HL-60 (cell line): ENCODE measurements around the gene TFR2.
A peak's percentile ranks its signal among the peaks of the same experiment; 100 is the strongest.

Source experiments
- DNase-seq, 2 experiments: peaks; one replicate each; pipeline ENCODE4 v3.0.0-alpha.2; 2010 to 2020; ENCODE audit warnings: low read depth in 1 of 2, low spot score in 1 of 2
- H3K27ac ChIP-seq: fragments of 250-450 bp; sonication (Bioruptor Pico); replicated peaks from 2 replicates; pipeline ENCODE4 v1.5.1; 2020; ENCODE audit warnings: mild to moderate bottlenecking, moderate library complexity
- H3K27me3 ChIP-seq: fragments of 250-450 bp; sonication (Bioruptor Pico); 2 replicates; pipeline ENCODE4 v1.5.1; 2021; ENCODE audit warnings: mild to moderate bottlenecking, moderate library complexity; ENCODE audit not compliant: insufficient read depth, poor library complexity, severe bottlenecking
- H3K4me3 ChIP-seq: replicated peaks from 2 replicates; pipeline ENCODE4 v1.5.1; 2011; ENCODE audit warnings: mild to moderate bottlenecking, control low read depth, low read length; ENCODE audit not compliant: insufficient read depth
- GABPA ChIP-seq: IDR thresholded peaks from 2 replicates; pipeline ENCODE4 v1.6.1; 2012; ENCODE audit warnings: low read depth
- POLR2AphosphoS5 ChIP-seq: IDR thresholded peaks from 2 replicates; pipeline ENCODE4 v1.6.1; 2012; ENCODE audit warnings: low read depth
- SPI1 ChIP-seq: IDR thresholded peaks from 2 replicates; pipeline ENCODE4 v1.6.1; 2012; ENCODE audit warnings: low read depth, mild to moderate bottlenecking, borderline replicate concordance
- TF ChIP-seq, protein P1 (sequence below): IDR thresholded peaks from 2 replicates; pipeline ENCODE4 v1.6.1; 2012; ENCODE audit warnings: low read depth; ENCODE audit not compliant: insufficient replicate concordance
- TF ChIP-seq, protein P2 (sequence below): IDR thresholded peaks from one replicate; pipeline ENCODE4 v1.5.1; 2011; ENCODE audit warnings: low read length, control low read depth, inconsistent platforms; ENCODE audit not compliant: insufficient read depth

Gene TFR2

DNA sequence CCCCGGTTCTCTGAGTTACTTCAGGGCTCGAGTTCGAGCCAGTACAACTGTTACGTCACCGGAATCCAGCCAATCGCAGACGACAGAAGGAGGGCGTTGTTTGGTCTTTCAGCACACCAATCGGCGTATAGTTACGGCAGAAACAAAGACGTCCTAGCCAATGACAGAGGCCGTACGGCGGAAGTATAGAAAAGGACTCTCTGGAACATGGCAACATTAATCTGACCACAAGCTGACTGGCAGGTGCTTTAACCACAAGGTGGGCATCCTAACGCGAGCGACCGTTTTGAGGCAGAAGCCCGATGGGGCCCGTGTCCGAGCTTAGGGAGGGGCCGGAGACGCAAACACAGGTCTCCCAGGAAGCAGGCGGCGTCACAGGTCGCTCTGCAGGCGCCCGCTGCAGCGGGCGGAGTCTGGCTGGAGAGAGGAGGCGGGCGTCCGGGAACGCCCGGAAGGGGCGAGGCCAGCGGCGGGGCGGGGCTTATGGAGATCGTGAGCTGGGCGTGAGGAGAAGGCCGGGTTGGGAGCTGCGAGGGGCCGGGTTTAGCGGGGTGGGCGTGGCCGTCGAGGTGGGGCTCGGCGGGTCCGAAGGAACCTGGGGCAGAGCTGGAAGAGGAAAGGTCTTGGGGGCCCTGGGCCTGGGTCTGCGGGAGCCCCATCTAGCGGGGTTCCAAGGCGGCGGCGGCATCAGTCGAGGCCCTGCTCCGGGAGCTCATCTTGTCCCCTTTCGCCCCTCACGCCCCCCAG lies 29.2 kb downstream of the TFR2 start, which contains the start of gene MOSPD3:
Gene MOSPD3, plus strand, starts transcription at position 558 of the 747 bp plus-strand sequence. CDS start 252 bp downstream, outside the sequence.
- H3K27ac ChIP-seq, result peak within 1 kb of the TSS; percentile 93
- H3K4me3 ChIP-seq, result peak within 1 kb of the TSS; percentile 83
- TF ChIP-seq, protein P1, sequence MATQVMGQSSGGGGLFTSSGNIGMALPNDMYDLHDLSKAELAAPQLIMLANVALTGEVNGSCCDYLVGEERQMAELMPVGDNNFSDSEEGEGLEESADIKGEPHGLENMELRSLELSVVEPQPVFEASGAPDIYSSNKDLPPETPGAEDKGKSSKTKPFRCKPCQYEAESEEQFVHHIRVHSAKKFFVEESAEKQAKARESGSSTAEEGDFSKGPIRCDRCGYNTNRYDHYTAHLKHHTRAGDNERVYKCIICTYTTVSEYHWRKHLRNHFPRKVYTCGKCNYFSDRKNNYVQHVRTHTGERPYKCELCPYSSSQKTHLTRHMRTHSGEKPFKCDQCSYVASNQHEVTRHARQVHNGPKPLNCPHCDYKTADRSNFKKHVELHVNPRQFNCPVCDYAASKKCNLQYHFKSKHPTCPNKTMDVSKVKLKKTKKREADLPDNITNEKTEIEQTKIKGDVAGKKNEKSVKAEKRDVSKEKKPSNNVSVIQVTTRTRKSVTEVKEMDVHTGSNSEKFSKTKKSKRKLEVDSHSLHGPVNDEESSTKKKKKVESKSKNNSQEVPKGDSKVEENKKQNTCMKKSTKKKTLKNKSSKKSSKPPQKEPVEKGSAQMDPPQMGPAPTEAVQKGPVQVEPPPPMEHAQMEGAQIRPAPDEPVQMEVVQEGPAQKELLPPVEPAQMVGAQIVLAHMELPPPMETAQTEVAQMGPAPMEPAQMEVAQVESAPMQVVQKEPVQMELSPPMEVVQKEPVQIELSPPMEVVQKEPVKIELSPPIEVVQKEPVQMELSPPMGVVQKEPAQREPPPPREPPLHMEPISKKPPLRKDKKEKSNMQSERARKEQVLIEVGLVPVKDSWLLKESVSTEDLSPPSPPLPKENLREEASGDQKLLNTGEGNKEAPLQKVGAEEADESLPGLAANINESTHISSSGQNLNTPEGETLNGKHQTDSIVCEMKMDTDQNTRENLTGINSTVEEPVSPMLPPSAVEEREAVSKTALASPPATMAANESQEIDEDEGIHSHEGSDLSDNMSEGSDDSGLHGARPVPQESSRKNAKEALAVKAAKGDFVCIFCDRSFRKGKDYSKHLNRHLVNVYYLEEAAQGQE, result peak; percentile 25
- TF ChIP-seq, protein P2, sequence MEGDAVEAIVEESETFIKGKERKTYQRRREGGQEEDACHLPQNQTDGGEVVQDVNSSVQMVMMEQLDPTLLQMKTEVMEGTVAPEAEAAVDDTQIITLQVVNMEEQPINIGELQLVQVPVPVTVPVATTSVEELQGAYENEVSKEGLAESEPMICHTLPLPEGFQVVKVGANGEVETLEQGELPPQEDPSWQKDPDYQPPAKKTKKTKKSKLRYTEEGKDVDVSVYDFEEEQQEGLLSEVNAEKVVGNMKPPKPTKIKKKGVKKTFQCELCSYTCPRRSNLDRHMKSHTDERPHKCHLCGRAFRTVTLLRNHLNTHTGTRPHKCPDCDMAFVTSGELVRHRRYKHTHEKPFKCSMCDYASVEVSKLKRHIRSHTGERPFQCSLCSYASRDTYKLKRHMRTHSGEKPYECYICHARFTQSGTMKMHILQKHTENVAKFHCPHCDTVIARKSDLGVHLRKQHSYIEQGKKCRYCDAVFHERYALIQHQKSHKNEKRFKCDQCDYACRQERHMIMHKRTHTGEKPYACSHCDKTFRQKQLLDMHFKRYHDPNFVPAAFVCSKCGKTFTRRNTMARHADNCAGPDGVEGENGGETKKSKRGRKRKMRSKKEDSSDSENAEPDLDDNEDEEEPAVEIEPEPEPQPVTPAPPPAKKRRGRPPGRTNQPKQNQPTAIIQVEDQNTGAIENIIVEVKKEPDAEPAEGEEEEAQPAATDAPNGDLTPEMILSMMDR, result no peak
- TF ChIP-seq POLR2AphosphoS5, result peak; percentile 86
- TF ChIP-seq GABPA, result peak; percentile 36
- TF ChIP-seq SPI1, result no peak
- no peaks in the 10 kb centered on the region for H3K27me3 ChIP-seq
- DNase-seq, result peak; percentile 98 to 99

DNA sequence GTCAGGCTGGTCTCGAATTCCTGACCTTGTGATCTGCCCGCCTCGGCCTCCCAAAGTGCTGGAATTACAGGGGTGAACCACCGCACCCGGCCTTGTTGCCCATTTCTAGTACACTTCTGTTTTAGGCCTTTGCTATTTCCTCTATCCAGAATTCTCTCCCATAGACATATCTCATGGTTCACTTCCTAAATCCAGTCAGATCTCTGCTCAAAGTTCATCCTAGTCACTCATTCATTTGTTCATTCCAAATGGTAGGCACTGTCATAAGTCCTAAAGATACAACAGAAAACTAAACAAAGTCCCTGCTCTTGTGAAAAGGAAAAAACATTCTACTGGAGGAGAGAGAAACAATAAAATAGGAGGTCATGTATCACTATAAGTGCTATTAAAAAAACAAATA lies 31.4 kb downstream of the TFR2 start:
- Histone ChIP-seq H3K4me3 (no peak overlapping the region), H3K27me3 (no peaks in the 10 kb centered on the region), H3K27ac (no peak overlapping the region)
- DNase-seq, result no peak
- TF ChIP-seq, protein P1, result no peak
- no peak for TF ChIP-seq SPI1
- TF ChIP-seq GABPA, result no peak
- no peak for TF ChIP-seq POLR2AphosphoS5

DNA sequence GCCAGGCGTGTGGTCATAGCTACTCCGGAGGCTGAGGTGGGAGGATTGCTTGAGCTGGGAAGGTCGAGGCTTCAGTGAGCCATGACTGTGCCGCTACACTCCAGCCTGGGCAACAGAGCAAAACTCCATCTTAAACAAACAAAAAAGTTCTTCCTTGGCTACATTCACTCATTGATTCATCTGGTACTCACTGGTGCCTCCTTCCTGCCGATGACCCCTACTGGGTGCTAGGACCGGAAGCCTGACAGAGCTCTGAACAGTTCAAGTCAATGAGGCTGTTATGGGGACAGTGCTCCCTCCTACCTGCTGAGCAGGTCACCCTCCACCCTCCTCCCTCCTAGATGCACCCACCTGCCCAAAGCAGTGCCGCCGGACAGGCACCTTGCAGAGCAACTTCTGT lies 34.2 kb downstream of the TFR2 start:
- TF ChIP-seq POLR2AphosphoS5 (no peak), SPI1 (no peak), GABPA (no peak)
- TF ChIP-seq, protein P1, result no peak
- TF ChIP-seq, protein P2, result no peak
- H3K27ac ChIP-seq, result no peak overlapping the region
- H3K4me3 ChIP-seq, result no peak overlapping the region
- no peak for DNase-seq
- H3K27me3 ChIP-seq, result no peaks in the 10 kb centered on the region
